NCI-H146 treated with DMSO at 0.1 percent for 48 hours (cell line): Measurements from ENCODE around the gene ERBB4.

Experiments used
- DNase-seq: peaks from one replicate; lab custom pipeline; 2025; ENCODE audit not compliant: unreplicated experiment; lab: John Stamatoyannopoulos, UW

ERBB4 gene

DNA sequence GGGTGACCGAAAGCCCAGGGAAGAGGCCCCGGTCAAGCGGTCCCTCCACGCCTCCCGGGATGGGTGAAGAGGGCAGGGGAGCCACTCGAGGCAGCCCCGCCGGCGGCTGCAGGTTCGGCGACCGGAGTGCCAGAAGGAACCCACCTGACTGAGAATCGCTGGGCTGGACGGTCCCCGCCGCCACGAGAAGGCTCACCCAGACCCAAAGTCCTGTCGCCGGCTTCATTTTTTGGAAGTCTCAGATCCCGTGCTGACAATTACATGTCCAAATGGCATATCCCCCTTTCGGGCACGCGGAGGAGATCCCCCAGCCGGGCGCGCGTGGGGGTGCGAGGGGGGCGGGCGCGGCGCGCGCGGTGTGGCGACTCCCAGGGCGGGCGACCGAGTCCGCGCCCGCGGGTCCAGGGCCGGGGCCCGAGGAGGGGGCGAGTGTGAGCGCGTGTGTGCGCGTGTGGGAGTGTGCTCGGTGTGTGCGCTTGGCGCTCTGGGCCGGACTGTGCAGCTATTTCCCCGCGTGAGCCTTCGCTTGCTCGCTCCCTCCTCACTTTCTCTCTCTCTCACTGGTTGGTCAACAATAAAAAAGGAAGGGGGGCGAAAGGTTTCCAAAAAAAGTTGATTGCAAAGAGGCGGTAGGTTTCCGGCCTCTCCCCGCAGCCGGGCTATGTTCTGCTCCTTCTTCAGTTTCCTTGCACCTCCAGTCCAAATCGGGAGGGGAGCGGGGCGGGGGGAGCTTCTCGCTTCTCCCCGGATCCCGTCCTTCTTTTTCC lies at the start of gene ERBB4:
Gene ERBB4 (minus strand): TSS at position 498 of the 767 bp plus-strand sequence. CDS start 272 bp downstream, at position 226.
- no peak for DNase-seq

GRCh38 chr2:212580117-212580516 lies 41.5 kb upstream of the ERBB4 start:
- DNase-seq: no peak

DNA sequence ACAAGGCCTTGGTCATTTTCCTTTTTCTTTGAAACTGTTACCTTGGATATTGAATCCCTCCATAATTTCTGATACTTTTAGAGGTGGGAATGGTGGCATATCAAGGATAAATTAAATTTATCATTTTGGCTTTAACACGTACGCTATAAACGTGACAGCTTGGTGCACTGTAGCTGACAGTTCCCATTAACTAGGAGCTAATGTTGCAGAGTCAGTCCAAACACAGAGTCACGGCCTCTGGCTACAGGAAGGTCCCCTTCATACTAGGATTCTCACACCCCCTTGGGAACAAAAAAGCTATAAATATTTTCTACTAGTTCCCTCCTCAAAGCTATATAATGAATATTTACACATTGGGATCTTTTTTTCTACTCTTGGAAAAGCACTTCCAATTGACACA lies 17.7 kb upstream of the ERBB4 start:
- DNase-seq: no peak

GRCh38 chr2:212554233-212554632 lies 15.6 kb upstream of the ERBB4 start:
- DNase-seq: no peak

DNA sequence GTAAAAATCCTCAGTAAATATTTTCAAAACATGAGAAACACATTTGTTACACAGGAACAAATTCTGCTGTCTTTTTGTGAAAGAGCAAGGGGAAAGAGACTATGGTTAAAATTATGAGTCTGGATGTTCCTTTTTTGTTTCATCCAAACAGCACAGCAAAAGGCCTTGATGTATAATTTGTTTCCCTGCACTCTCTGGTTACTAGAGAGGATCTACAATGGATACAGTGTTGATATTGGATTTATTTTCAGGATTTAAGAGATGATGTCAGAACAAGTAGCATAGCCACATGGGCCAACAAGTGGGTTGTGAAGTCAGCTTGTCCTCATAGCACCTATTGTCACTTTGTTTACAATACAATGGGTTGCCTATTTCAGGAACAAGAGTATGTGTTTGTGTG lies 11.3 kb upstream of the ERBB4 start:
- DNase-seq: no peak

- peak; percentile 18 for DNase-seq
Observed at GRCh38 chr2:212549463-212549862, 10.9 kb upstream of the ERBB4 start.

DNA sequence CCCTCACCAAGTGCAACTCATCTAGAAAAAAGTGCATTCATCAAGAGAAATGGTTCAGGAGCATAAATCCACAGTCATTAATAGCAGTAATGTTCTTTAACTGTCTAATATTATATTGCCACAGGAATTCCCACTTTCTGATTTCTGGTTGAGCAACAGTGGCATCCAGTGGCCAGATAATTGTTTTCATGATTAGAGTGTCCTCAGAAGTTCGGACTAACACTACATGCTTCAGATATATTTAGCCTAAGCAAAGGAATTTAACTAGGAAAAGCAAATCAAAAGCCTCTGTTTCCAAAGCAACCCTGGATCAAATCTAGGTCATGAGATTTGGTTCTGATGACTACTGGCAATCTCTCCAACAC lies 9.8 kb upstream of the ERBB4 start:
- peak; percentile 4 for DNase-seq

DNA sequence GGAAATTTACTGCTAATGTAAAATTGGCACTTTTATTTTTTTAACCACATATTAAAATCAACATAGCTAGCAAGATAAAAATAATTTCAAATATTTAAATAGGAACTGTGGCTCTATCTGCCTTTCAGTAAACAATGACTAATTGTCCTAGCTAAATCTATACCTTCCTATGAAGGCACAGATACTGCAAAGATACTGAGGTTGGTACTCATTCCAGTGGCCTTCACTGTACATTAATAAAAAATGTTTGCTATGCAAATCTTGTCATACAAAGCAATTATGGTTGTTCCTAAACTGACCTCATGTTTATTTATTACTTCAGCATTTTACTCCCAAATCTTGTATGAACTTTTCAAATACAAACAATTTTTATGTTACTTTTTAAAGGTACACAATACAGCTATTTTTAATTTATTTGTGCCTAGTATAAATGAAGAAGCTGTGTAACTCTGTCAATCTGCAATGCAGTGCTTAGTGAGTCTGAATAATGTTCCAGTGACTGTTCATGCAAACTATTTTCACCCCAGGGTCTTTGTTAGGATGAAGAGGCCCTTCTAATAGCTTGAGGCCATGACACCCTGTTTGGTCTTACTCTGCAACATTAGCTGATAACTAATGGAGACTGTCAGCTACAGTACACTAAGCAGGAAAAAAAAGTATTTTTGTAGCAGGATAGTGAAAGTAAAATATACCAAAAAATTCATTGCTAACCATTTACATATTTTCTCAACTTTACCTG lies 9.3 kb upstream of the ERBB4 start:
- DNase-seq: no peak

DNA sequence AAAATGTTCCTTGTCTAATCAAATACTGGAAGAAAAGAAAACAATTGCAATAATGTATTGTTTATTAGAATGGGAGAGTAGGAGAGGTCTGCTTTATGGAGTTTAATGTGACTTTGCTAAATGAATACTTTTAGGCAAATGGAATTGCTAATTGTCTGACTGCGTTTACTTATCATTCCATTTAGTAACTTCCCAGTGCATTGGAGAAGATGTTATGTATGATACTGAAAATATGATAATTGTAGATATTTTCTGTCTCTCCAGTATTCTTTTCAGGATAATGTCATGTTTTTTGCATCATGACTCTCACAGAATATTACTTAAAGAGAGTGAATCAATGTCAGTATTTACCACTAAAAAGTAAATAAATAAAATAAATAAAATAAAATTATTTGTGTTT lies 8.1 kb upstream of the ERBB4 start:
- no peak for DNase-seq

- no peak for DNase-seq
Observed at GRCh38 chr2:212540341-212540740, 1.7 kb upstream of the ERBB4 start.

- peak; percentile 46 for DNase-seq
Observed at GRCh38 chr2:212539072-212539880, 674 bp upstream of the ERBB4 start.

DNA sequence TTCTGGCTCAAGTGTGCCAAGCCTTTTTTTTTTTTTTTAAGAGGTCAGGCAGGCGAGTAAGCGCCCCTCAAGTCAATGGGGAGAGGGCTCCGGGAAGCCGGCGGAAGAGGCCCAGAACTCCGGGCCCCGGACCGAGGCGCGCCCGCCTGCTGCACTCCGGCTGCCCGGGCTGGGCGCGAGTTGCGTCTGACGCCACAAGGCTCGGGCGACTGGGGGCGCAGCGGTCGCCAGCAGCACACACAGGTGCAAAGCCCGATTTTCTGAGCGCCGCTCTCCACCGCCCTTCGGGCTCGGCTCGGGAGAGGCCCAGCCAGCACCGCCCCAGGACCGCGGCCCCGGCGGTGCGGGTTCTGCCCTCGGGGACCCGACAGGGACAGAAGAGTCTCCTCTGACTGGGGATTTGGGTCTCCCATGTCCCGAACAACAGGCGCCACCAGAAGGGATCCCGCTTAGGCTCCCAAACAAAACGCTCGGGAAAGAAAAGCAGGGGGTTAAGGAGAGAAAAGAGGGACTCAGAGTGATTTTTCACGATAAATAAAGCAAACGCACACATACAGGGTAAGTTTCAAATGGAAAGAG lies 787 bp downstream of the ERBB4 start:
- peak; percentile 5 for DNase-seq

DNA sequence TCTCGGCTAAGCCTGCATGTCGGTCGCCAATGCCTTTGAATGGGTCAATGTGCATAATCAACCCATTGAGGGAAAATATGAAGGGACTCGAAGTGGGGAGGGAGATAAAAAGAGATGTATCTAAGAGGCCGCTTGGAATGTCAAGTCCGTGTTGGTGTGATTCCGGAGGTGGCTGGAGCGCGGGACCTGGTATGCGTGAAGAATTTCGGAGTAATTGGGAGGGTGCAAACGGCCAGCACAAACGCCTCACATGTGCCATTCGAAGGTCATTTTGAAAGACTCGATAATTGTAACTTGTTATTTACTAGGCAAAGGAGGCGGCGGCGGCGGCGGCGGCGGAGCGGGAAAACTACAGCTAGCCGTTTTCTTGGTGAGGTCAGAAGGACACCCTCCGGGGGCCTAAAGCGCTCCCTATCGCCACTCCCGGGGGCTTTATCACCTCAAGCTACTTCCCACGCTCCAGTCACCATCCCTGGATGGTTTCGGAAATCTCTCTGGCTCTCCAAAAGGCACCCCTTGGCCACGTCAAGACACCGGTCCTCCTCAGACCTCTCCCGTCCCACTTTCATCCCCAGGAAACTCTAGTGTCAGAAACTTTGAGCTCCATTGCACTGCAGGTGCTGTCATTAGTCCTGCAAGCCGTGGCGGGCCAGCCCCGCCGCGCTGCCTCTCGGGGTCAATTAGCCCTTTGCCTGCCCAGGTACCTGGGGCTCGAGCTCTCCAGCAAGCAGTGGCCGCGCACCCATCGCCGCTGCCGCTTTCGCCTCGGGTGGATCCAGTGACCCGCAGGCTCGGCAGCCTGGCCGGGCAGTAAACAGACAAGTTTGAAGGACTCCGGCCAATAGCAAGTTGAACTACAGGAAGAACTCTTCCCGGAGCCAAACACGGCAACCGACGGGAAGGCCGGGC lies 1.5 kb downstream of the ERBB4 start:
- DNase-seq: peak; percentile 18

- DNase-seq: peak; percentile 92
Observed at GRCh38 chr2:212535996-212536816, 2.4 kb downstream of the ERBB4 start.

- DNase-seq: no peak
Observed at GRCh38 chr2:212534336-212534735, 4.3 kb downstream of the ERBB4 start.

- DNase-seq: no peak
Observed at GRCh38 chr2:212532585-212532984, 6.0 kb downstream of the ERBB4 start.

- DNase-seq: no peak
Observed at GRCh38 chr2:212532087-212532486, 6.5 kb downstream of the ERBB4 start.

DNA sequence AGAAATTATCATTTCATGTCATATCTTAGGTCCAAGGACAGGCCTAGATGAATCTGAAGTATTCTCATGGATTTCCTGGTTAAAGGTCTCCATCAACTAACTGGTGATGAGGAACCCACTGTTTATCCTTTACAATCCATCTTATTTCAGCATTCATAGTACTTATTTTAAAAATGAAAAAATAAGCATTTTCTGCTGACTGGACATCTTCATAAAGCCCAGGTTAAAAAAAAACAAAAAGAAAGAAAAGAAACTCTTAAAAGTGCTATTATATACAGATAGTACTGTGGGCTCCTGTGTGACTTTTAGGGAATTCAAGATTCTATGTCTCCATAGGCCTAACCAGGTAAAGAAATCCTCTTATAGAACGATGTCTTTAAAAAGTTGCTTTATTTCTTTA lies 7.1 kb downstream of the ERBB4 start:
- DNase-seq: no peak

GRCh38 chr2:212530991-212531390 lies 7.6 kb downstream of the ERBB4 start:
- DNase-seq: no peak
